ENCODE measurements around the gene UHRF2.
"Not testable (repeated sequence)": the region's sequence is repeated elsewhere in the genome, so short reads cannot be mapped to it uniquely, and the experiment has no call there.

Gene UHRF2

GRCh38 chr9:6512085-6512657, 99.2 kb downstream of the UHRF2 start:
- 99 to 100% methylated on average over 2 of the region's 3 CpGs for WGBS, 2 experiments
- Histone ChIP-seq H3K4me1 (ENCODE audit: control insufficient read depth, insufficient read depth, low read length) (no peaks in the 10 kb centered on the region), H3K36me3 (ENCODE audit: control insufficient read depth, insufficient read depth, low read length) (peaks cover 10% of the 10 kb centered on the region), H3K27me3 (ENCODE audit: control insufficient read depth, insufficient read depth, low read length, poor library complexity, severe bottlenecking) (no peaks in the 10 kb centered on the region), H3K27ac (ENCODE audit: insufficient read depth, low read depth, low read length, poor library complexity, severe bottlenecking) (no peak overlapping the region), H3K4me3 (ENCODE audit: insufficient read depth, low read depth, low read length) (no peak overlapping the region), H3K9me3 (ENCODE audit: control insufficient read depth, low read length) (no peaks in the 10 kb centered on the region)

- no peaks in the 10 kb centered on the region for H3K4me1 ChIP-seq (ENCODE audit: control insufficient read depth, insufficient read depth, low read length)
- 91 to 96% methylated on average over 3 to 4 of the region's 4 CpGs for WGBS, 2 experiments
- H3K4me3 ChIP-seq (ENCODE audit: insufficient read depth, low read depth, low read length), result no peak overlapping the region
- no peak overlapping the region for H3K27ac ChIP-seq (ENCODE audit: insufficient read depth, low read depth, low read length, poor library complexity, severe bottlenecking)
- H3K9me3 ChIP-seq (ENCODE audit: control insufficient read depth, low read length), result no peaks in the 10 kb centered on the region
- H3K36me3 ChIP-seq (ENCODE audit: control insufficient read depth, insufficient read depth, low read length), result no peaks in the 10 kb centered on the region
- no peaks in the 10 kb centered on the region for H3K27me3 ChIP-seq (ENCODE audit: control insufficient read depth, insufficient read depth, low read length, poor library complexity, severe bottlenecking)
Observed at GRCh38 chr9:6522263-6522662, 109.3 kb downstream of the UHRF2 start.

- Histone ChIP-seq H3K4me1 (ENCODE audit: control insufficient read depth, insufficient read depth, low read length) (no peaks in the 10 kb centered on the region), H3K27ac (ENCODE audit: insufficient read depth, low read depth, low read length, poor library complexity, severe bottlenecking) (no peak overlapping the region), H3K9me3 (ENCODE audit: control insufficient read depth, low read length) (no peaks in the 10 kb centered on the region), H3K27me3 (ENCODE audit: control insufficient read depth, insufficient read depth, low read length, poor library complexity, severe bottlenecking) (no peaks in the 10 kb centered on the region), H3K4me3 (ENCODE audit: insufficient read depth, low read depth, low read length) (no peak overlapping the region), H3K36me3 (ENCODE audit: control insufficient read depth, insufficient read depth, low read length) (no peaks in the 10 kb centered on the region)
- WGBS, 2 experiments, result 82 to 84% methylated on average over 2 of the region's 2 CpGs
Observed at GRCh38 chr9:6525326-6526045, 112.5 kb downstream of the UHRF2 start.

- H3K27me3 ChIP-seq (ENCODE audit: control insufficient read depth, insufficient read depth, low read length, poor library complexity, severe bottlenecking), result no peaks in the 10 kb centered on the region
- no peak overlapping the region for H3K27ac ChIP-seq (ENCODE audit: insufficient read depth, low read depth, low read length, poor library complexity, severe bottlenecking)
- no peaks in the 10 kb centered on the region for H3K9me3 ChIP-seq (ENCODE audit: control insufficient read depth, low read length)
- H3K4me3 ChIP-seq (ENCODE audit: insufficient read depth, low read depth, low read length), result no peak overlapping the region
- H3K4me1 ChIP-seq (ENCODE audit: control insufficient read depth, insufficient read depth, low read length), result no peaks in the 10 kb centered on the region
- no peaks in the 10 kb centered on the region for H3K36me3 ChIP-seq (ENCODE audit: control insufficient read depth, insufficient read depth, low read length)
- WGBS, 2 experiments, result 95 to 96% methylated on average over 3 of the region's 3 CpGs
Observed at GRCh38 chr9:6535594-6535993, 122.6 kb downstream of the UHRF2 start.

GRCh38 chr9:6538666-6539071, 125.7 kb downstream of the UHRF2 start:
- WGBS, 2 experiments, result 87 to 92% methylated on average over 3 of the region's 3 CpGs
- Histone ChIP-seq H3K4me3 (ENCODE audit: insufficient read depth, low read depth, low read length) (no peak overlapping the region), H3K36me3 (ENCODE audit: control insufficient read depth, insufficient read depth, low read length) (no peaks in the 10 kb centered on the region), H3K4me1 (ENCODE audit: control insufficient read depth, insufficient read depth, low read length) (peaks cover 5% of the 10 kb centered on the region), H3K9me3 (ENCODE audit: control insufficient read depth, low read length) (no peaks in the 10 kb centered on the region), H3K27ac (ENCODE audit: insufficient read depth, low read depth, low read length, poor library complexity, severe bottlenecking) (no peak overlapping the region), H3K27me3 (ENCODE audit: control insufficient read depth, insufficient read depth, low read length, poor library complexity, severe bottlenecking) (no peaks in the 10 kb centered on the region)

- H3K4me1 ChIP-seq (ENCODE audit: control insufficient read depth, insufficient read depth, low read length); H3K36me3 ChIP-seq (ENCODE audit: control insufficient read depth, insufficient read depth, low read length); H3K9me3 ChIP-seq (ENCODE audit: control insufficient read depth, low read length); H3K4me3 ChIP-seq (ENCODE audit: insufficient read depth, low read depth, low read length); H3K27ac ChIP-seq (ENCODE audit: insufficient read depth, low read depth, low read length, poor library complexity, severe bottlenecking); H3K27me3 ChIP-seq (ENCODE audit: control insufficient read depth, insufficient read depth, low read length, poor library complexity, severe bottlenecking): not testable (repeated sequence)
- 92 to 93% methylated on average over 5 of the region's 5 CpGs for WGBS, 2 experiments
Observed at GRCh38 chr9:6542617-6543016, 129.6 kb downstream of the UHRF2 start.

- 68 to 72% methylated on average over 6 of the region's 6 CpGs for WGBS, 2 experiments
Observed at GRCh38 chr9:6543204-6543603, 130.2 kb downstream of the UHRF2 start.

GRCh38 chr9:6545017-6545691, 132.2 kb downstream of the UHRF2 start:
- 89 to 99% methylated on average over 6 to 7 of the region's 8 CpGs for WGBS, 2 experiments
- Histone ChIP-seq H3K27me3 (ENCODE audit: control insufficient read depth, insufficient read depth, low read length, poor library complexity, severe bottlenecking) (no peaks in the 10 kb centered on the region), H3K27ac (ENCODE audit: insufficient read depth, low read depth, low read length, poor library complexity, severe bottlenecking) (no peak overlapping the region)

More at GRCh38 chr9:6543204-6543603, 130.2 kb downstream of the UHRF2 start:
- H3K4me3 ChIP-seq (ENCODE audit: insufficient read depth, low read depth, low read length), result no peak overlapping the region
- peaks cover 5% of the 10 kb centered on the region for H3K4me1 ChIP-seq (ENCODE audit: control insufficient read depth, insufficient read depth, low read length)
- no peaks in the 10 kb centered on the region for H3K9me3 ChIP-seq (ENCODE audit: control insufficient read depth, low read length)
- H3K27ac ChIP-seq (ENCODE audit: insufficient read depth, low read depth, low read length, poor library complexity, severe bottlenecking), result no peak overlapping the region
- no peaks in the 10 kb centered on the region for H3K36me3 ChIP-seq (ENCODE audit: control insufficient read depth, insufficient read depth, low read length)
- no peaks in the 10 kb centered on the region for H3K27me3 ChIP-seq (ENCODE audit: control insufficient read depth, insufficient read depth, low read length, poor library complexity, severe bottlenecking)

GRCh38 chr9:6549106-6549800, 136.3 kb downstream of the UHRF2 start:
- H3K27me3 ChIP-seq (ENCODE audit: control insufficient read depth, insufficient read depth, low read length, poor library complexity, severe bottlenecking), result no peaks in the 10 kb centered on the region
- peak overlapping the region; percentile 17 for H3K27ac ChIP-seq (ENCODE audit: insufficient read depth, low read depth, low read length, poor library complexity, severe bottlenecking)
- peaks cover 6% of the 10 kb centered on the region for H3K4me1 ChIP-seq (ENCODE audit: control insufficient read depth, insufficient read depth, low read length)
- 80 to 81% methylated on average over 8 of the region's 8 CpGs for whole genome bisulfite sequencing, 2 experiments
- no peaks in the 10 kb centered on the region for H3K9me3 ChIP-seq (ENCODE audit: control insufficient read depth, low read length)
- H3K4me3 ChIP-seq (ENCODE audit: insufficient read depth, low read depth, low read length), result no peak overlapping the region
- no peaks in the 10 kb centered on the region for H3K36me3 ChIP-seq (ENCODE audit: control insufficient read depth, insufficient read depth, low read length)

More at GRCh38 chr9:6545017-6545691, 132.2 kb downstream of the UHRF2 start:
- Histone ChIP-seq H3K4me3 (ENCODE audit: insufficient read depth, low read depth, low read length) (no peak overlapping the region), H3K9me3 (ENCODE audit: control insufficient read depth, low read length) (no peaks in the 10 kb centered on the region), H3K4me1 (ENCODE audit: control insufficient read depth, insufficient read depth, low read length) (peaks cover 11% of the 10 kb centered on the region), H3K36me3 (ENCODE audit: control insufficient read depth, insufficient read depth, low read length) (no peaks in the 10 kb centered on the region)

GRCh38 chr9:6551136-6551535, 138.1 kb downstream of the UHRF2 start:
- Histone ChIP-seq H3K27ac (ENCODE audit: insufficient read depth, low read depth, low read length, poor library complexity, severe bottlenecking) (no peak overlapping the region), H3K9me3 (ENCODE audit: control insufficient read depth, low read length) (no peaks in the 10 kb centered on the region), H3K4me1 (ENCODE audit: control insufficient read depth, insufficient read depth, low read length) (peaks cover 6% of the 10 kb centered on the region), H3K36me3 (ENCODE audit: control insufficient read depth, insufficient read depth, low read length) (peaks cover 4% of the 10 kb centered on the region), H3K27me3 (ENCODE audit: control insufficient read depth, insufficient read depth, low read length, poor library complexity, severe bottlenecking) (no peaks in the 10 kb centered on the region), H3K4me3 (ENCODE audit: insufficient read depth, low read depth, low read length) (no peak overlapping the region)
- 86 to 98% methylated on average over 2 of the region's 2 CpGs for WGBS, 2 experiments
